ENCODE results near the gene SOS2.

DNA sequence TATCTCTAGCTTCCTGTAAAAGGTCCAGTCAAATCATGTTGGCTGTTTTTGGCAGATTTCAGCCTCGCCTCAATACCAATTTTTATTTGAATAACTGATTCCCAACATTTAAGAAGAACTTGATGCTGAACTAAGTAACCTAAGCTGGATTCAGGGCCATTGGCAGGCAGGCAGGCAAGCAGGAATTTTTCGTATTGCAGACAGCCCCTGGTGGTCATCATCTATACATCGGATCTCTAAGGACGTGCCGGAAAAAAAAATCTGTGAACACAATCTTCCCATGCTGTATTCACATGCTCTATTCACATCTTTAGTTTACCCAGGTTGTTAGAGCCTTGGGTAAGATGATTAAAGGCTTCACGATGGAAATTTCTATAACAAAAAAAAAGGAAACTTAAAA, 122.0 kb downstream of the SOS2 start:
- TF ChIP-seq EP300 (conservative IDR thresholded peaks at IDR 0.05; ENCODE audit: poor library complexity, severe bottlenecking) (no peak), POLR2AphosphoS5 (IDR thresholded peaks at IDR 0.05) (no peak), TAF1 (IDR thresholded peaks at IDR 0.05; ENCODE audit: low read depth) (no peak)
- TF ChIP-seq, protein P1, sequence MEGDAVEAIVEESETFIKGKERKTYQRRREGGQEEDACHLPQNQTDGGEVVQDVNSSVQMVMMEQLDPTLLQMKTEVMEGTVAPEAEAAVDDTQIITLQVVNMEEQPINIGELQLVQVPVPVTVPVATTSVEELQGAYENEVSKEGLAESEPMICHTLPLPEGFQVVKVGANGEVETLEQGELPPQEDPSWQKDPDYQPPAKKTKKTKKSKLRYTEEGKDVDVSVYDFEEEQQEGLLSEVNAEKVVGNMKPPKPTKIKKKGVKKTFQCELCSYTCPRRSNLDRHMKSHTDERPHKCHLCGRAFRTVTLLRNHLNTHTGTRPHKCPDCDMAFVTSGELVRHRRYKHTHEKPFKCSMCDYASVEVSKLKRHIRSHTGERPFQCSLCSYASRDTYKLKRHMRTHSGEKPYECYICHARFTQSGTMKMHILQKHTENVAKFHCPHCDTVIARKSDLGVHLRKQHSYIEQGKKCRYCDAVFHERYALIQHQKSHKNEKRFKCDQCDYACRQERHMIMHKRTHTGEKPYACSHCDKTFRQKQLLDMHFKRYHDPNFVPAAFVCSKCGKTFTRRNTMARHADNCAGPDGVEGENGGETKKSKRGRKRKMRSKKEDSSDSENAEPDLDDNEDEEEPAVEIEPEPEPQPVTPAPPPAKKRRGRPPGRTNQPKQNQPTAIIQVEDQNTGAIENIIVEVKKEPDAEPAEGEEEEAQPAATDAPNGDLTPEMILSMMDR (IDR thresholded peaks at IDR 0.05; ENCODE audit: poor library complexity, severe bottlenecking) = no peak

Measured in neural cell (in vitro differentiated cells).